IMR-90 (cell line): ENCODE results near the gene RPN2. TPM values are rescaled to one million over a fixed set of nuclear protein-coding genes. Genes with fewer than 3 reads are reported as not detected.

Experiments
- ATAC-seq: fragments of 200-7000 bp; cut with Tn5 transposase; 2 replicates; pipeline ENCODE4 v1.9.1; 2020; ENCODE audit warnings: low read depth, mild to moderate bottlenecking, moderate library complexity
- BruUV-seq: library from RNA; stranded (reverse); fragments of 400-500 nt; replicated peaks from 2 replicates; lab custom pipeline; 2021; lab: Mats Ljungman, UMichigan
- CTCF ChIA-PET: fragments of 300-600 bp; formaldehyde crosslinking; extraction: SDS; loops from one replicate; lab custom pipeline; 2021; ENCODE audit warnings: antibody characterized with exemption; lab: Yijun Ruan, JAX
- POLR2A ChIA-PET: fragments of 300-600 bp; sonication (Branson Sonifier 250); formaldehyde crosslinking; loops from one replicate; lab custom pipeline; 2022; ENCODE audit warnings: antibody characterized with exemption; ENCODE audit not compliant: unreplicated experiment; lab: Charles Lee
- DNase-seq: peaks from one replicate; pipeline ENCODE4 v3.0.0; 2013
- H2AFZ ChIP-seq: replicated peaks from 2 replicates; pipeline ENCODE3; 2013; ENCODE audit warnings: low read length, mild to moderate bottlenecking; ENCODE audit not compliant: poor library complexity
- H2AK5ac ChIP-seq: 2 replicates; pipeline ENCODE4 v1.6.1; 2013; ENCODE audit warnings: low read depth, low read length, inconsistent platforms
- H2AK9ac ChIP-seq: replicated peaks from 2 replicates; pipeline ENCODE3; 2013; ENCODE audit warnings: mild to moderate bottlenecking, low read depth, low read length, moderate library complexity; ENCODE audit not compliant: poor library complexity
- H2BK120ac ChIP-seq: 2 replicates; pipeline ENCODE4 v1.6.1; 2013; ENCODE audit warnings: low read depth, low read length, inconsistent platforms
- H2BK15ac ChIP-seq: 3 replicates; pipeline ENCODE4 v1.6.1; 2013; ENCODE audit warnings: low read depth, low read length, inconsistent platforms
- H2BK20ac ChIP-seq: 2 replicates; pipeline ENCODE4 v1.6.1; 2013; ENCODE audit warnings: low read depth, mild to moderate bottlenecking, inconsistent platforms, low read length, moderate library complexity
- H2BK5ac ChIP-seq: 2 replicates; pipeline ENCODE4 v1.6.1; 2013; ENCODE audit warnings: mild to moderate bottlenecking, low read depth, low read length, inconsistent platforms; ENCODE audit not compliant: poor library complexity, severe bottlenecking
- H3K14ac ChIP-seq: replicated peaks from 2 replicates; pipeline ENCODE4 v1.6.1; 2013; ENCODE audit warnings: low read depth, low read length, inconsistent platforms
- H3K18ac ChIP-seq: 2 replicates; pipeline ENCODE4 v1.6.1; 2013; ENCODE audit warnings: low read depth, low read length, control low read depth
- H3K23ac ChIP-seq: 2 replicates; pipeline ENCODE4 v1.6.1; 2013; ENCODE audit warnings: low read depth, low read length, inconsistent platforms
- H3K27ac ChIP-seq: 2 replicates; pipeline ENCODE4 v1.5.1; 2013; ENCODE audit warnings: mild to moderate bottlenecking, control low read depth, low read length; ENCODE audit not compliant: insufficient read depth
- H3K27me3 ChIP-seq: 2 replicates; pipeline ENCODE4 v1.6.1; 2013; ENCODE audit warnings: low read length; ENCODE audit not compliant: control insufficient read depth, insufficient read depth
- H3K36me3 ChIP-seq: 2 replicates; pipeline ENCODE4 v1.6.1; 2013; ENCODE audit warnings: low read length, mixed read lengths; ENCODE audit not compliant: control insufficient read depth, insufficient read depth
- H3K4ac ChIP-seq: 2 replicates; pipeline ENCODE4 v1.6.1; 2013; ENCODE audit warnings: low read depth, low read length, inconsistent platforms
- H3K4me1 ChIP-seq: 2 replicates; pipeline ENCODE4 v1.6.1; 2013; ENCODE audit warnings: low read length, mixed read lengths; ENCODE audit not compliant: control insufficient read depth, insufficient read depth
- H3K4me2 ChIP-seq: 2 replicates; pipeline ENCODE4 v1.6.1; 2013; ENCODE audit warnings: low read depth, mild to moderate bottlenecking, control low read depth, low read length, moderate library complexity
- H3K4me3 ChIP-seq: 2 replicates; pipeline ENCODE4 v1.5.1; 2013; ENCODE audit warnings: low read depth, mild to moderate bottlenecking, control low read depth, low read length, moderate library complexity; ENCODE audit not compliant: insufficient read depth
- H3K56ac ChIP-seq: 2 replicates; pipeline ENCODE4 v1.6.1; 2013; ENCODE audit warnings: low read length, inconsistent platforms; ENCODE audit not compliant: insufficient read depth; ENCODE audit errors: extremely low read depth
- H3K79me1 ChIP-seq, 2 experiments: 2 replicates each; pipeline ENCODE4 v1.6.1; 2013; ENCODE audit warnings: low read length in 2 of 2, inconsistent platforms in 1 of 2, low read depth in 1 of 2
- H3K9ac ChIP-seq: 2 replicates; pipeline ENCODE4 v1.6.1; 2013; ENCODE audit warnings: low read depth, low read length, control low read depth
- H3K9me1 ChIP-seq: 2 replicates; pipeline ENCODE4 v1.6.1; 2013; ENCODE audit warnings: low read length, inconsistent platforms; ENCODE audit not compliant: insufficient read depth
- H3K9me3 ChIP-seq: 2 replicates; pipeline ENCODE4 v1.6.1; 2013; ENCODE audit warnings: low read length; ENCODE audit not compliant: control insufficient read depth, insufficient read depth
- H4K20me1 ChIP-seq: 2 replicates; pipeline ENCODE4 v1.6.1; 2013; ENCODE audit warnings: low read length, inconsistent platforms; ENCODE audit not compliant: insufficient read depth
- H4K5ac ChIP-seq: 2 replicates; pipeline ENCODE4 v1.6.1; 2013; ENCODE audit warnings: mild to moderate bottlenecking, low read depth, low read length, control low read depth
- H4K8ac ChIP-seq, 2 experiments: 2 replicates each; pipeline ENCODE4 v1.6.1; 2013; ENCODE audit warnings: low read depth in 2 of 2, low read length in 2 of 2, control low read depth in 1 of 2, inconsistent platforms in 1 of 2
- H4K91ac ChIP-seq: 2 replicates; pipeline ENCODE4 v1.6.1; 2013; ENCODE audit warnings: low read depth, low read length, inconsistent platforms; ENCODE audit not compliant: insufficient read depth
- BHLHE40 ChIP-seq: fragments of 150-350 bp; IDR thresholded peaks from 2 replicates; pipeline ENCODE4 v1.6.1; 2016; ENCODE audit warnings: mild to moderate bottlenecking, low read depth, low read length
- CEBPB ChIP-seq: IDR thresholded peaks from 2 replicates; pipeline ENCODE4 v1.6.1; 2012; ENCODE audit warnings: low read depth, low read length, improper control_type of control experiment
- CHD1 ChIP-seq: IDR thresholded peaks from 2 replicates; pipeline ENCODE4 v1.6.1; 2012; ENCODE audit warnings: low read depth, low read length, improper control_type of control experiment
- CTCF ChIP-seq: conservative IDR thresholded peaks from 2 replicates; pipeline ENCODE4 v1.5.1; 2012; ENCODE audit warnings: mild to moderate bottlenecking, low read depth, low read length, improper control_type of control experiment
- FOS ChIP-seq: fragments of 150-350 bp; IDR thresholded peaks from 2 replicates; pipeline ENCODE4 v1.6.1; 2016; ENCODE audit warnings: low read depth, low read length
- MAFK ChIP-seq: IDR thresholded peaks from 2 replicates; pipeline ENCODE4 v1.6.1; 2012; ENCODE audit warnings: low read depth, low read length, improper control_type of control experiment
- MAZ ChIP-seq: IDR thresholded peaks from 2 replicates; pipeline ENCODE4 v1.6.1; 2012; ENCODE audit warnings: low read depth, mild to moderate bottlenecking, low read length, improper control_type of control experiment, moderate library complexity, borderline replicate concordance
- MXI1 ChIP-seq: IDR thresholded peaks from 2 replicates; pipeline ENCODE4 v1.6.1; 2012; ENCODE audit warnings: low read depth, mild to moderate bottlenecking, low read length, moderate library complexity, borderline replicate concordance
- NFE2L2 ChIP-seq: fragments of 150-350 bp; IDR thresholded peaks from 2 replicates; pipeline ENCODE4 v1.6.1; 2016; ENCODE audit warnings: low read depth, mild to moderate bottlenecking, low read length
- POLR2A ChIP-seq: IDR thresholded peaks from 2 replicates; pipeline ENCODE4 v1.6.1; 2012; ENCODE audit warnings: mild to moderate bottlenecking, low read depth, low read length
- RAD21 ChIP-seq: IDR thresholded peaks from 2 replicates; pipeline ENCODE4 v1.6.1; 2012; ENCODE audit warnings: low read length, improper control_type of control experiment
- RCOR1 ChIP-seq: IDR thresholded peaks from 2 replicates; pipeline ENCODE4 v1.6.1; 2012; ENCODE audit warnings: mild to moderate bottlenecking, low read length, improper control_type of control experiment; ENCODE audit not compliant: insufficient replicate concordance
- RFX5 ChIP-seq: IDR thresholded peaks from 2 replicates; pipeline ENCODE4 v1.8.0; 2012; ENCODE audit warnings: low read depth, mild to moderate bottlenecking, low read length, moderate library complexity
- SMC3 ChIP-seq: fragments of 150-350 bp; IDR thresholded peaks from 2 replicates; pipeline ENCODE4 v1.6.1; 2016; ENCODE audit warnings: low read depth, mild to moderate bottlenecking, antibody characterized with exemption, low read length, moderate library complexity
- WGBS, 2 experiments: methylation state at CpG; one replicate each; pipeline versions ENCODE4 v1.1.5 to v1.1.7; 2013; ENCODE audit warnings: missing lambda C conversion rate in 2 of 2; ENCODE audit not compliant: insufficient read length in 1 of 2; ENCODE audit errors: extremely low coverage in 2 of 2; 5-methylcytosine and 5-hydroxymethylcytosine counted together
- dilution Hi-C: fragments of 300-500 bp; cut with HindIII; formaldehyde crosslinking; loops from one replicate; pipeline ENCODE4 v1.14.3; 2018; ENCODE audit warnings: low sequenced_read_pairs; ENCODE audit not compliant: unreplicated experiment
- in situ Hi-C: fragments of 300-500 bp; cut with MboI; formaldehyde crosslinking; loops from 3 replicates; pipeline ENCODE4 v1.14.3; 2019; ENCODE audit warnings: low sequenced_read_pairs, inconsistent platforms, mixed read lengths
- intact Hi-C: fragments of 100-400 bp; cut with micrococcal nuclease; formaldehyde crosslinking; loops from 2 replicates; pipeline ENCODE4 v1.10.0; 2022
- polyA plus RNA-seq, 3 experiments: library from polyadenylated mRNA; depleted of rRNA; stranded (reverse); fragments of >200 nt; gene quantifications; 2 replicates each; pipeline ENCODE4 v1.2.3, GENCODE V29; 2012; ENCODE audit warnings: low replicate concordance in 1 of 3
- total RNA-seq: library from RNA; depleted of rRNA; stranded (reverse); fragments of >200 nt; gene quantifications from 2 replicates; pipeline ENCODE4 v1.2.3, GENCODE V29; 2012
- TF ChIP-seq, protein P1 (sequence below): fragments of 150-350 bp; IDR thresholded peaks from 2 replicates; pipeline ENCODE4 v1.6.1; 2017; ENCODE audit warnings: mild to moderate bottlenecking, antibody characterized with exemption, low read length, low read depth
- TF ChIP-seq, protein P2 (sequence below): fragments of 150-350 bp; IDR thresholded peaks from 2 replicates; pipeline ENCODE4 v1.6.1; 2016; ENCODE audit warnings: low read depth, mild to moderate bottlenecking, low read length, moderate library complexity, borderline replicate concordance

The RPN2 gene
- total and polyA plus RNA-seq, 2 of the 4 experiments (the other 2 are of a cell fraction), result 305 to 481 TPM

DNA sequence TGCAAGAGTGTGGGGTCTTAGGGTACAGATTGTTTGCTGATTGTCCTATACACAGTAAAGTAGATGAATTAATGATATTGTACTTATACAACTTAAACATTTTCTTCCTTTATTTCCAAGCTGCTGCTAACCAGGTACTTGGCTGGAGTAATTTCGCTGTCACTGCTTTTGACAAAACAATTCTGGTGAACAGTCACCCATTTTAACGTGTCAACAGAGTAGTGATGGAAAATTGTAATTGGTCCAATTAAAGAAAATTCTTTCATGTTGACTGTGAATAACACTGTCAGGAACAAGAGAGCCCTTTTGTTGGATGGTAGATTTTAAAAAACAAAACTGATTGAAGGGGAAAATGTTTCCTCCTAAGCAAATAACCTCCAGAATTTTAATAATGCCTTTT, 26.7 kb downstream of the RPN2 start:
- ATAC-seq (no peak), DNase-seq (no peak)
- Histone ChIP-seq H3K18ac (no peak overlapping the region), H3K4me2 (no peak overlapping the region), H3K14ac (no peak overlapping the region), H4K91ac (no peak overlapping the region), H4K5ac (no peak overlapping the region), H3K4ac (no peak overlapping the region), H3K27me3 (no peaks in the 10 kb centered on the region), H2BK20ac (no peak overlapping the region), H2BK15ac (no peak overlapping the region), H2AFZ (no peak overlapping the region), H2AK5ac (no peak overlapping the region), H3K9me1 (peaks cover 27% of the 10 kb centered on the region), H3K9ac (no peak overlapping the region), H3K4me3 (no peak overlapping the region), H4K20me1 (peaks cover 20% of the 10 kb centered on the region), H3K56ac (no peak overlapping the region), H3K79me1 (peaks cover 38 to 48% of the 10 kb centered on the region in 2 experiments), H4K8ac (no peak overlapping the region), H3K23ac (no peak overlapping the region), H3K27ac (no peak overlapping the region), H3K4me1 (peaks cover 3% of the 10 kb centered on the region), H3K36me3 (peaks cover 48% of the 10 kb centered on the region), H2BK120ac (no peak overlapping the region), H2AK9ac (no peak overlapping the region), H3K9me3 (no peaks in the 10 kb centered on the region), H2BK5ac (no peak overlapping the region)
- BruUV-seq, result no TSS peak
- dilution Hi-C loops (no loop called here), intact Hi-C loops (no loop called here), in situ Hi-C loops (loop anchor here (10.0 kb wide), 1 partner anchor 179 kb away; no protein-coding TSS in a partner anchor)
- WGBS, 2 experiments, result no CpG with 5 or more reads among the region's 2 CpGs
- POLR2A ChIA-PET, result no interaction called here
- no peak for TF ChIP-seq MXI1
- no peak for TF ChIP-seq FOS
- TF ChIP-seq CTCF, result no peak
- no peak for TF ChIP-seq RCOR1
- no peak for TF ChIP-seq RAD21
- no peak for TF ChIP-seq CHD1
- no peak for TF ChIP-seq CEBPB
- no peak for TF ChIP-seq MAZ
- TF ChIP-seq POLR2A, result no peak
- TF ChIP-seq, protein P1, sequence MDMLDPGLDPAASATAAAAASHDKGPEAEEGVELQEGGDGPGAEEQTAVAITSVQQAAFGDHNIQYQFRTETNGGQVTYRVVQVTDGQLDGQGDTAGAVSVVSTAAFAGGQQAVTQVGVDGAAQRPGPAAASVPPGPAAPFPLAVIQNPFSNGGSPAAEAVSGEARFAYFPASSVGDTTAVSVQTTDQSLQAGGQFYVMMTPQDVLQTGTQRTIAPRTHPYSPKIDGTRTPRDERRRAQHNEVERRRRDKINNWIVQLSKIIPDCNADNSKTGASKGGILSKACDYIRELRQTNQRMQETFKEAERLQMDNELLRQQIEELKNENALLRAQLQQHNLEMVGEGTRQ, result no peak
- TF ChIP-seq SMC3, result no peak
- TF ChIP-seq NFE2L2, result no peak
- TF ChIP-seq MAFK, result no peak
- no peak for TF ChIP-seq BHLHE40
- TF ChIP-seq, protein P2, sequence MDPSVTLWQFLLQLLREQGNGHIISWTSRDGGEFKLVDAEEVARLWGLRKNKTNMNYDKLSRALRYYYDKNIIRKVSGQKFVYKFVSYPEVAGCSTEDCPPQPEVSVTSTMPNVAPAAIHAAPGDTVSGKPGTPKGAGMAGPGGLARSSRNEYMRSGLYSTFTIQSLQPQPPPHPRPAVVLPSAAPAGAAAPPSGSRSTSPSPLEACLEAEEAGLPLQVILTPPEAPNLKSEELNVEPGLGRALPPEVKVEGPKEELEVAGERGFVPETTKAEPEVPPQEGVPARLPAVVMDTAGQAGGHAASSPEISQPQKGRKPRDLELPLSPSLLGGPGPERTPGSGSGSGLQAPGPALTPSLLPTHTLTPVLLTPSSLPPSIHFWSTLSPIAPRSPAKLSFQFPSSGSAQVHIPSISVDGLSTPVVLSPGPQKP, result no peak
- TF ChIP-seq RFX5, result no peak
- CTCF ChIA-PET, result no interaction called here
